Mesothelial cell of epicardium (in vitro differentiated cells): ENCODE data around the gene CXCL14. TPM values are rescaled to one million over a fixed set of nuclear protein-coding genes. Genes with fewer than 3 reads are reported as not detected.

ENCODE experiments used
- DNase-seq, 2 experiments: peaks; one replicate each; pipeline ENCODE4 v3.0.0; 2021; ENCODE audit warnings: low spot score in 2 of 2; ENCODE audit not compliant: unreplicated experiment in 2 of 2
- H3K27ac Mint-ChIP-seq: 2 replicates; pipeline ENCODE4 v1.8.0; 2021; ENCODE audit warnings: mixed read lengths
- H3K27me3 Mint-ChIP-seq: 2 replicates; pipeline ENCODE4 v1.8.0; 2021; ENCODE audit warnings: low read depth, mixed read lengths
- H3K36me3 Mint-ChIP-seq: 2 replicates; pipeline ENCODE4 v1.8.0; 2021; ENCODE audit warnings: mixed read lengths
- H3K4me1 Mint-ChIP-seq: 2 replicates; pipeline ENCODE4 v1.8.0; 2021; ENCODE audit warnings: mixed read lengths
- H3K4me3 Mint-ChIP-seq: 2 replicates; pipeline ENCODE4 v1.8.0; 2021; ENCODE audit warnings: mild to moderate bottlenecking, moderate library complexity, mixed read lengths
- H3K9me3 Mint-ChIP-seq: 2 replicates; pipeline ENCODE4 v1.8.0; 2021; ENCODE audit warnings: mixed read lengths
- CTCF ChIP-seq: fragments of 200-600 bp; sonication (generic); IDR thresholded peaks from one replicate; pipeline ENCODE4 v1.5.0; 2021; ENCODE audit warnings: antibody characterized with exemption; ENCODE audit not compliant: unreplicated experiment
- total RNA-seq: library from RNA; stranded (reverse); gene quantifications from 3 replicates; pipeline ENCODE4 v1.2.1, GENCODE V29; 2021

CXCL14 gene
- total RNA-seq, 1 donor from 2014 or later, result 56.5 TPM

- no peaks in the 10 kb centered on the region for H3K9me3 Mint-ChIP-seq
- peaks cover 5% of the 10 kb centered on the region for H3K36me3 Mint-ChIP-seq
- no peak for TF ChIP-seq CTCF
- H3K27ac Mint-ChIP-seq, result no peak overlapping the region
- H3K27me3 Mint-ChIP-seq, result peaks cover 25% of the 10 kb centered on the region
- peaks cover 39% of the 10 kb centered on the region for H3K4me1 Mint-ChIP-seq
- no peak overlapping the region for H3K4me3 Mint-ChIP-seq
- no peak for DNase-seq
Observed at GRCh38 chr5:135574493-135574892, 4.3 kb downstream of the CXCL14 start.

GRCh38 chr5:135571902-135572301, 6.9 kb downstream of the CXCL14 start:
- Mint-ChIP-seq H3K27ac (no peak overlapping the region), H3K4me3 (no peak overlapping the region), H3K9me3 (no peaks in the 10 kb centered on the region), H3K36me3 (peaks cover 5% of the 10 kb centered on the region), H3K27me3 (peaks cover under 1% of the 10 kb centered on the region), H3K4me1 (peaks cover 34% of the 10 kb centered on the region)
- TF ChIP-seq CTCF, result no peak
- DNase-seq, result no peak

GRCh38 chr5:135571066-135571609, 7.7 kb downstream of the CXCL14 start:
- Mint-ChIP-seq H3K9me3 (no peaks in the 10 kb centered on the region), H3K27me3 (no peaks in the 10 kb centered on the region)
- no peak for TF ChIP-seq CTCF

GRCh38 chr5:135570453-135570764, 8.4 kb downstream of the CXCL14 start:
- no peak for DNase-seq
- Mint-ChIP-seq H3K27me3 (no peaks in the 10 kb centered on the region), H3K27ac (no peak overlapping the region), H3K4me3 (no peak overlapping the region), H3K9me3 (no peaks in the 10 kb centered on the region), H3K4me1 (peaks cover 29% of the 10 kb centered on the region), H3K36me3 (peaks cover 5% of the 10 kb centered on the region)
- no peak for TF ChIP-seq CTCF

More at GRCh38 chr5:135571066-135571609, 7.7 kb downstream of the CXCL14 start:
- DNase-seq, result no peak
- Mint-ChIP-seq H3K36me3 (peaks cover 5% of the 10 kb centered on the region), H3K4me3 (no peak overlapping the region), H3K27ac (no peak overlapping the region), H3K4me1 (peaks cover 32% of the 10 kb centered on the region)

GRCh38 chr5:135569755-135570452, 8.9 kb downstream of the CXCL14 start:
- H3K4me3 Mint-ChIP-seq, result no peak overlapping the region
- TF ChIP-seq CTCF, result no peak
- H3K36me3 Mint-ChIP-seq, result peaks cover 5% of the 10 kb centered on the region
- no peak overlapping the region for H3K27ac Mint-ChIP-seq
- H3K9me3 Mint-ChIP-seq, result no peaks in the 10 kb centered on the region
- no peak for DNase-seq
- no peaks in the 10 kb centered on the region for H3K27me3 Mint-ChIP-seq
- peaks cover 33% of the 10 kb centered on the region for H3K4me1 Mint-ChIP-seq
